GM10266 (cell line): ENCODE results near the gene CNOT11.
"Not testable (repeated sequence)": the region's sequence is repeated elsewhere in the genome, so short reads cannot be mapped to it uniquely, and the experiment has no call there.

ENCODE experiments used
- DNase-seq: peaks from one replicate; pipeline ENCODE4 v3.0.0; 2012; ENCODE audit errors: extremely low spot score
- TF ChIP-seq, protein P1 (sequence below): IDR thresholded peaks from 2 replicates; pipeline ENCODE4 v1.5.1; 2012; ENCODE audit warnings: mild to moderate bottlenecking, low read depth; ENCODE audit not compliant: control insufficient read depth, insufficient read depth; ENCODE audit errors: missing control alignments

Gene CNOT11

DNA sequence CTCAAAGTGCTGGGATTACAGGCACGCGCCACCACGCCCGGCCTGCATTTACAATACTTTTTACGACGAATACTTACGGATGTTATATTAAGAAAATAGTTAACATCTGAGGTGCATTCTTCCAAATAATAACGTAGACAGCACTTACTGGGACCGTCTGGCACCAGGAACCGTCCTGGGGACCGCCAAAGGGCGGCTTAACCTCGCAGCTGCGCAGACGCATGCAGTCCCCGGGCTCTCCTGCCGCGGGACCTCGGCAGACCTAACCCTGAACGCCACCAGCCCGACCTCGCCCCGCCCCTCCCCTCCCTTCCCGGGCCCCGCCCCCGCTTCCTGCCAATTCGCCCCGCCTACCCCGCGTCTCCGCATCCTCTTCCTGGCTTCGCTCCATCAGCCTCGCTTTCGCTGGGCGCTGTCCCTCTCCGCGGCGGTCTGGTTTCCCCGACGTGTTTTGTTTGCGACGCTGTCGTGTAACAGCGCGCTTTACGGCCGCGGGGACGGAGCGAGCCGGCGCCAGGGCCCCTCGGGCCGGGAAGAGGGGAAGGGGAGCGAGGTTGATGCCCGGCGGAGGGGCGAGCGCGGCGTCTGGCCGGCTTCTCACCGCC is at the start of gene CNOT11:
Gene CNOT11, plus strand, starts transcription at position 479 of the 605 bp plus-strand sequence. Its CDS starts 79 bp downstream, at position 558.
- TF ChIP-seq, protein P1, sequence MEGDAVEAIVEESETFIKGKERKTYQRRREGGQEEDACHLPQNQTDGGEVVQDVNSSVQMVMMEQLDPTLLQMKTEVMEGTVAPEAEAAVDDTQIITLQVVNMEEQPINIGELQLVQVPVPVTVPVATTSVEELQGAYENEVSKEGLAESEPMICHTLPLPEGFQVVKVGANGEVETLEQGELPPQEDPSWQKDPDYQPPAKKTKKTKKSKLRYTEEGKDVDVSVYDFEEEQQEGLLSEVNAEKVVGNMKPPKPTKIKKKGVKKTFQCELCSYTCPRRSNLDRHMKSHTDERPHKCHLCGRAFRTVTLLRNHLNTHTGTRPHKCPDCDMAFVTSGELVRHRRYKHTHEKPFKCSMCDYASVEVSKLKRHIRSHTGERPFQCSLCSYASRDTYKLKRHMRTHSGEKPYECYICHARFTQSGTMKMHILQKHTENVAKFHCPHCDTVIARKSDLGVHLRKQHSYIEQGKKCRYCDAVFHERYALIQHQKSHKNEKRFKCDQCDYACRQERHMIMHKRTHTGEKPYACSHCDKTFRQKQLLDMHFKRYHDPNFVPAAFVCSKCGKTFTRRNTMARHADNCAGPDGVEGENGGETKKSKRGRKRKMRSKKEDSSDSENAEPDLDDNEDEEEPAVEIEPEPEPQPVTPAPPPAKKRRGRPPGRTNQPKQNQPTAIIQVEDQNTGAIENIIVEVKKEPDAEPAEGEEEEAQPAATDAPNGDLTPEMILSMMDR, result no peak
- peak; percentile 97 for DNase-seq

DNA sequence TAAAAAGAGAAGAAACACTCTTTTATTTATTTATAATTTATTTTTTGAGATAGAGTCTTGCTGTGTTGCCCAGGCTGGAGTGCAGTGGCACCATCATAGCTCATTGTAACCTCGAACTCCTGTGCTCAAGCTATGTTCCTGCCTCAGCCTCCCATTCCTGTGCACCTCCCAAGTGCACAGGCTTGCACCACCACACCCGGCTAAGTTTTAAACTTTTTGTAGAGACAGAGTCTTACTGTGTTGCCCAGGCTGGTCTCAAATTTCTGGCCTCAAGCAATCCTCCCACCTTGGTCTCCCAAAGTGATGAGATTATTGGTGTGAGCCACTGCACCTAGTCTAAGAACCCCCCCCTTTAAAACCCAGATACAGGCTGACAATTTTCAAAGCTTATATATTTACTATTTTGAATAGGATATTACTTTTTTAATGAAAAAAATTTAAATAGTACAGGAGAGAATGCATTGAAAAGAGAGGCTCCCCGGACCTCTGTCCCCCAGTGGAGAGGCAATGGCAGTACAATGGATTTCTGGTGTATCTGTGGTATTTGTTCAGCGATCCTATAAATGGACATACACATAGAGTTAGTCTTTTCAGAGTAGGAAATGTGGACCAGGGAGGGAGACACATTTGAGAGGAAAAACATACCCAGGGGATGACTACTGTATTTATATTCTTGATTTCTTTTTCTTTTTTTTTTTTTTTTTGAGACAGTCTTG is 48.1 kb upstream of the CNOT11 start:
- DNase-seq, result no peak
- TF ChIP-seq, protein P1, result no peak

DNA sequence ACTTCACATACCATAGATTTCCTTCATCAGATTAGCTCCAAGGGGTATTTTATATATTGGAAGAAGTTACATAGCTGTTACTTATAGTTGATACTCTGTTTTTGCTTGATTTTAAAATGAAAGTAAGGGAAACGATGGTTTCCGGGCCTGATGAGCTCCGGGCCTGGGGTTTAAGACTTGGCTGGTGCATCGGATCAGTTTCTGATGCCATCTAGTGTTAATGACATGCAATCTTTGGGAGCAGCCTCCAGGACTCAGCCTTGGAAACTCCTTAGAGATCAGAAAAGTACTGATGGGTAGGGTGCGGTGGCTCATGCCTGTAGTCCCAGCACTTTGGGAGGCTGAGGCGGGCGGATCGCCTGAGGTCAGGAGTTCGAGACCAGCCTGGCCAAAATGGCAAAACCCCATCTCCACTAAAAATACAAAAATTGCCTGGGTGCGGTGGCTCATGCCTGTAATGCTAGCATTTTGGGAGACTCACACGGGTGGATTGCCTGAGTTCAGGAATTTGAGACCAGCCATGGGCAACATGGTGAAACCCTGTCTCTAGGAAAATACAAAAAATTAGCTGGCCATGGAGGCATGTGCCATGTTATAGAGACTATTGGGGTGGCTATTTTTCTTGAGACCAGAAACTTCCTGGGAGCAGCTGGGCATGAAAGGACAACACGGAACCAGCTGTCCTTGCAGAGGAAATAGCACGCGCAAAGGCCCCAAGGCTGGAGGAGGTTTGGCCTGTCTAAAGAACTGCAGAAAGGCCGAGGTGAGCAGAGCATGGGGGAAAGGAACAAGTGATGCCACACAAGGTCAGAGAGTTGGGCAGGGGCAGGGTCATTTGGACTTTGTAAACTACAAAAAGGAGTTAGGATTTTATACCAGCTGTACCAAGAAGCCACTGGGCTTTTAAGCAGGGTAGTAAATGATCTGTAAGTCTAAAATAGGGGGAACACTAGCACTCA is 46.9 kb upstream of the CNOT11 start:
- peak; percentile 49 for DNase-seq

DNA sequence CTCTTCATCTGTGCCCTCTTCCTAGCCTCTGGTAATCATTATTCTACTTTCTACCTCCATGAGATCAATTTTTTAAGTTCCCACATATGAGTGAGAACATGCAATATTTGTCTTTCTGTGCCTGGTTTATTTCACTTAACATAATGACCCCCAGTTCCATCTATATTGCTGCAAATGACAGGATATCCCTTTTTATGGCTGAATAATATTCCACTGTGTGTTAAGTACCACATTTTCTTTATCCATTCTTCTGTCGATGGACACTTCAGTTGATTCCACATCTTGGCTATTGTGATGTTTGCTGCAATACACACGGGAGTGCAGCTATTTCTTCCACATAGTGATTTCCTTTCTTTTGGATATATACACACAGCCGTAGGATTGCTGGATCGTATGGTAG is 43.9 kb upstream of the CNOT11 start:
- DNase-seq, result no peak

More for the DNA sequence above, 46.9 kb upstream of the CNOT11 start:
- TF ChIP-seq, protein P1, result peak; percentile 45

DNA sequence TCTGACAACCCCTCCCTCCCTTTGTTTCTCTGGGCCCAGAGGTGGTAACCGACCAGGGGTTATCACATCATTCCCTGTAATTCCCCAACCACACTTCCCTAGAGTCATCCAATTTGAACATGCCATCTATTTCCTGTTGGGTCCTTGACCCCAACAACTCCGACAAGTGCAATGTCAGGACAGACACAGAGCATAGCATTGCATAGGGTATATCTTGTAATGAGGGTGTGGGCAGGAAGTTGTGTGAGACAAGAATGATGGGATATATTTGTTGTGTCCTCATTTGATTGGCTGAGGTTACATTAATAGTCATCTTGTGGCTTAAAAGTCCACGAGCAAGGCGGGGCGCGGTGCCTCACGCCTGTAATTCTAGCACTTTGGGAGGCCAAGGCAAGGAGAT is 33.4 kb upstream of the CNOT11 start:
- no peak for DNase-seq

More for the DNA sequence above, 43.9 kb upstream of the CNOT11 start:
- TF ChIP-seq, protein P1, result no peak

DNA sequence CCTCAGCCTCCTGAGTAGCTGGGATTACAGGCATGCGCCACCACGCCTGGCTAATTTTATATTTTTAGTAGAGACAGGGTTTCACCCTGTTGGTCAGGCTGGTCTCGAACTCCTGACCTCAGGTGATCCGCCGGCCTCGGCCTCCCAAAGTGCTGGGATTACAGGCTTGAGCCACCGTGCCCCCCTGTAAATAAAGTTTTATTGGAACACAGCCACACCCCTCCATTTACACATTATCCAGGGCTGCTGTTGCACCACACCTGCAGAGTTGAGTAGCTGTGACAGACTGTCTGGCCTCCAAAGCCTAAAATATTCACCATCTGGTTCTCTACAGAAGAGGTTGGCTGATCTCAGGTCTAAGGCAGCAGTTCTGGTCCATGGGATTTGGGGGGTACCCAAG is 32.6 kb upstream of the CNOT11 start:
- not testable (repeated sequence) for DNase-seq

More for the DNA sequence above, 33.4 kb upstream of the CNOT11 start:
- TF ChIP-seq, protein P1, result no peak

DNA sequence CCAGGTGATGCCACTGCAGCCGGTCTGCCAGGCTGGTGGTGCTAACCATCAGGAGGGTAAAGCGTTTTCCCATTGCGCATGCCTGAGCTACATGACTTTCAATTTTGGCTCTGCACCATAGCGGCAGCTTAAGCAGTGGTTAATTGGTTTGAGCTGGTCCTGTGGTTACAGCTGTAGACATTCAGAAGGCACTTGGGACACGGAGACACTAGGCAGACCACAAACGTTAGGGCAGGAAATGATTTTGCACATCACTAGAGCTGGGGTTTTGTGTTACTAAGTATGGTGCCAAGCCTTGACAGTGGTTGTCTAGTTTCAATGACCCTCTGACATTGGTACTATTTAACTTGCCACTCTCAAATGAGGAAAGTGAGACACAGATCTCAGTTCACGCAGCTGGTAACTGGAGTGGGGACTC is 28.9 kb upstream of the CNOT11 start:
- DNase-seq, result peak; percentile 19
- TF ChIP-seq, protein P1, result no peak
